IMR-90 (cell line): Measurements from ENCODE around the gene CIAO3. TPM values are rescaled to one million over a fixed set of nuclear protein-coding genes. Genes with fewer than 3 reads are reported as not detected.

Experiments used
- ATAC-seq: fragments of 200-7000 bp; cut with Tn5 transposase; 2 replicates; pipeline ENCODE4 v1.9.1; 2020; ENCODE audit warnings: low read depth, mild to moderate bottlenecking, moderate library complexity
- BruUV-seq: library from RNA; stranded (reverse); fragments of 400-500 nt; replicated peaks from 2 replicates; lab custom pipeline; 2021; lab: Mats Ljungman, UMichigan
- CTCF ChIA-PET: fragments of 300-600 bp; formaldehyde crosslinking; extraction: SDS; loops from one replicate; lab custom pipeline; 2021; ENCODE audit warnings: antibody characterized with exemption; lab: Yijun Ruan, JAX
- POLR2A ChIA-PET: fragments of 300-600 bp; sonication (Branson Sonifier 250); formaldehyde crosslinking; loops from one replicate; lab custom pipeline; 2022; ENCODE audit warnings: antibody characterized with exemption; ENCODE audit not compliant: unreplicated experiment; lab: Charles Lee
- DNase-seq: peaks from one replicate; pipeline ENCODE4 v3.0.0; 2013
- H2AFZ ChIP-seq: replicated peaks from 2 replicates; pipeline ENCODE3; 2013; ENCODE audit warnings: low read length, mild to moderate bottlenecking; ENCODE audit not compliant: poor library complexity
- H2AK5ac ChIP-seq: 2 replicates; pipeline ENCODE4 v1.6.1; 2013; ENCODE audit warnings: low read depth, low read length, inconsistent platforms
- H2AK9ac ChIP-seq: replicated peaks from 2 replicates; pipeline ENCODE3; 2013; ENCODE audit warnings: mild to moderate bottlenecking, low read depth, low read length, moderate library complexity; ENCODE audit not compliant: poor library complexity
- H2BK120ac ChIP-seq: 2 replicates; pipeline ENCODE4 v1.6.1; 2013; ENCODE audit warnings: low read depth, low read length, inconsistent platforms
- H2BK15ac ChIP-seq: 3 replicates; pipeline ENCODE4 v1.6.1; 2013; ENCODE audit warnings: low read depth, low read length, inconsistent platforms
- H2BK20ac ChIP-seq: 2 replicates; pipeline ENCODE4 v1.6.1; 2013; ENCODE audit warnings: low read depth, mild to moderate bottlenecking, inconsistent platforms, low read length, moderate library complexity
- H2BK5ac ChIP-seq: 2 replicates; pipeline ENCODE4 v1.6.1; 2013; ENCODE audit warnings: mild to moderate bottlenecking, low read depth, low read length, inconsistent platforms; ENCODE audit not compliant: poor library complexity, severe bottlenecking
- H3K14ac ChIP-seq: replicated peaks from 2 replicates; pipeline ENCODE4 v1.6.1; 2013; ENCODE audit warnings: low read depth, low read length, inconsistent platforms
- H3K18ac ChIP-seq: 2 replicates; pipeline ENCODE4 v1.6.1; 2013; ENCODE audit warnings: low read depth, low read length, control low read depth
- H3K23ac ChIP-seq: 2 replicates; pipeline ENCODE4 v1.6.1; 2013; ENCODE audit warnings: low read depth, low read length, inconsistent platforms
- H3K27ac ChIP-seq: 2 replicates; pipeline ENCODE4 v1.5.1; 2013; ENCODE audit warnings: mild to moderate bottlenecking, control low read depth, low read length; ENCODE audit not compliant: insufficient read depth
- H3K27me3 ChIP-seq: 2 replicates; pipeline ENCODE4 v1.6.1; 2013; ENCODE audit warnings: low read length; ENCODE audit not compliant: control insufficient read depth, insufficient read depth
- H3K36me3 ChIP-seq: 2 replicates; pipeline ENCODE4 v1.6.1; 2013; ENCODE audit warnings: low read length, mixed read lengths; ENCODE audit not compliant: control insufficient read depth, insufficient read depth
- H3K4ac ChIP-seq: 2 replicates; pipeline ENCODE4 v1.6.1; 2013; ENCODE audit warnings: low read depth, low read length, inconsistent platforms
- H3K4me1 ChIP-seq: 2 replicates; pipeline ENCODE4 v1.6.1; 2013; ENCODE audit warnings: low read length, mixed read lengths; ENCODE audit not compliant: control insufficient read depth, insufficient read depth
- H3K4me2 ChIP-seq: 2 replicates; pipeline ENCODE4 v1.6.1; 2013; ENCODE audit warnings: low read depth, mild to moderate bottlenecking, control low read depth, low read length, moderate library complexity
- H3K4me3 ChIP-seq: 2 replicates; pipeline ENCODE4 v1.5.1; 2013; ENCODE audit warnings: low read depth, mild to moderate bottlenecking, control low read depth, low read length, moderate library complexity; ENCODE audit not compliant: insufficient read depth
- H3K56ac ChIP-seq: 2 replicates; pipeline ENCODE4 v1.6.1; 2013; ENCODE audit warnings: low read length, inconsistent platforms; ENCODE audit not compliant: insufficient read depth; ENCODE audit errors: extremely low read depth
- H3K79me1 ChIP-seq, 2 experiments: 2 replicates each; pipeline ENCODE4 v1.6.1; 2013; ENCODE audit warnings: low read length in 2 of 2, inconsistent platforms in 1 of 2, low read depth in 1 of 2
- H3K9ac ChIP-seq: 2 replicates; pipeline ENCODE4 v1.6.1; 2013; ENCODE audit warnings: low read depth, low read length, control low read depth
- H3K9me1 ChIP-seq: 2 replicates; pipeline ENCODE4 v1.6.1; 2013; ENCODE audit warnings: low read length, inconsistent platforms; ENCODE audit not compliant: insufficient read depth
- H3K9me3 ChIP-seq: 2 replicates; pipeline ENCODE4 v1.6.1; 2013; ENCODE audit warnings: low read length; ENCODE audit not compliant: control insufficient read depth, insufficient read depth
- H4K20me1 ChIP-seq: 2 replicates; pipeline ENCODE4 v1.6.1; 2013; ENCODE audit warnings: low read length, inconsistent platforms; ENCODE audit not compliant: insufficient read depth
- H4K5ac ChIP-seq: 2 replicates; pipeline ENCODE4 v1.6.1; 2013; ENCODE audit warnings: mild to moderate bottlenecking, low read depth, low read length, control low read depth
- H4K8ac ChIP-seq, 2 experiments: 2 replicates each; pipeline ENCODE4 v1.6.1; 2013; ENCODE audit warnings: low read depth in 2 of 2, low read length in 2 of 2, control low read depth in 1 of 2, inconsistent platforms in 1 of 2
- H4K91ac ChIP-seq: 2 replicates; pipeline ENCODE4 v1.6.1; 2013; ENCODE audit warnings: low read depth, low read length, inconsistent platforms; ENCODE audit not compliant: insufficient read depth
- BHLHE40 ChIP-seq: fragments of 150-350 bp; IDR thresholded peaks from 2 replicates; pipeline ENCODE4 v1.6.1; 2016; ENCODE audit warnings: mild to moderate bottlenecking, low read depth, low read length
- MAZ ChIP-seq: IDR thresholded peaks from 2 replicates; pipeline ENCODE4 v1.6.1; 2012; ENCODE audit warnings: low read depth, mild to moderate bottlenecking, low read length, improper control_type of control experiment, moderate library complexity, borderline replicate concordance
- MXI1 ChIP-seq: IDR thresholded peaks from 2 replicates; pipeline ENCODE4 v1.6.1; 2012; ENCODE audit warnings: low read depth, mild to moderate bottlenecking, low read length, moderate library complexity, borderline replicate concordance
- POLR2A ChIP-seq: IDR thresholded peaks from 2 replicates; pipeline ENCODE4 v1.6.1; 2012; ENCODE audit warnings: mild to moderate bottlenecking, low read depth, low read length
- RCOR1 ChIP-seq: IDR thresholded peaks from 2 replicates; pipeline ENCODE4 v1.6.1; 2012; ENCODE audit warnings: mild to moderate bottlenecking, low read length, improper control_type of control experiment; ENCODE audit not compliant: insufficient replicate concordance
- WGBS, 2 experiments: methylation state at CpG; one replicate each; pipeline versions ENCODE4 v1.1.5 to v1.1.7; 2013; ENCODE audit warnings: missing lambda C conversion rate in 2 of 2; ENCODE audit not compliant: insufficient read length in 1 of 2; ENCODE audit errors: extremely low coverage in 2 of 2; 5-methylcytosine and 5-hydroxymethylcytosine counted together
- dilution Hi-C: fragments of 300-500 bp; cut with HindIII; formaldehyde crosslinking; loops from one replicate; pipeline ENCODE4 v1.14.3; 2018; ENCODE audit warnings: low sequenced_read_pairs; ENCODE audit not compliant: unreplicated experiment
- in situ Hi-C: fragments of 300-500 bp; cut with MboI; formaldehyde crosslinking; loops from 3 replicates; pipeline ENCODE4 v1.14.3; 2019; ENCODE audit warnings: low sequenced_read_pairs, inconsistent platforms, mixed read lengths
- intact Hi-C: fragments of 100-400 bp; cut with micrococcal nuclease; formaldehyde crosslinking; loops from 2 replicates; pipeline ENCODE4 v1.10.0; 2022
- microRNA-seq, 2 experiments: library from miRNA; stranded (forward) in 1 of 2; unstranded in 1 of 2; fragments of 10-50 nt in 1 of 2; fragments of <30 nt in 1 of 2; gene quantifications in 1 of 2; microRNA quantifications in 1 of 2; one replicate each; pipeline versions ENCODE3 to v1.1.0; 2013 to 2020; ENCODE audit not compliant: insufficient read depth in 1 of 2, insufficient read length in 1 of 2, unreplicated experiment in 1 of 2
- polyA plus RNA-seq, 3 experiments: library from polyadenylated mRNA; depleted of rRNA; stranded (reverse); fragments of >200 nt; gene quantifications; 2 replicates each; pipeline ENCODE4 v1.2.3, GENCODE V29; 2012; ENCODE audit warnings: low replicate concordance in 1 of 3
- small RNA-seq, 5 experiments: library from RNA; depleted of rRNA; stranded (forward); fragments of <200 nt; gene quantifications; one replicate each; pipeline ENCODE3, GENCODE V24; 2012
- total RNA-seq: library from RNA; depleted of rRNA; stranded (reverse); fragments of >200 nt; gene quantifications from 2 replicates; pipeline ENCODE4 v1.2.3, GENCODE V29; 2012; rRNA removed

The CIAO3 gene
- total and polyA plus RNA-seq, 2 of the 4 experiments (the other 2 are of a cell fraction), result 17.0 to 20.2 TPM

- Histone ChIP-seq H2AFZ (peak within 1 kb of the TSS; percentile 99), H3K79me1 (peaks cover 9 to 44% of the 10 kb centered on the region in 2 experiments; a peak in 3 of 4 replicates)
Measured at GRCh38 chr16:679814-680624, 60.8 kb downstream of the CIAO3 start, which contains the start of gene STUB1. STUB1 (plus strand) TSS chr16:680410; CDS start chr16:680526, 116 bp downstream.

More at GRCh38 chr16:679814-680624, 60.8 kb downstream of the CIAO3 start, which contains the start of gene STUB1:
- peak within 1 kb of the TSS; percentile 80 for H2AK5ac ChIP-seq
- H3K9ac ChIP-seq, result peak within 1 kb of the TSS; percentile 80
- peak within 1 kb of the TSS; percentile 35; the same call in 1 of the 2 replicates for H2BK120ac ChIP-seq
- peaks cover 15% of the 10 kb centered on the region for H3K9me1 ChIP-seq
- in situ Hi-C loops, result no loop called here
- dilution Hi-C loops, result no loop called here
- peak within 1 kb of the TSS; percentile 88 for H3K27ac ChIP-seq
- peak within 1 kb of the TSS; percentile 98 for H3K4me2 ChIP-seq
- 0% methylated on average over 31 of the region's 91 CpGs; no CpG with 5 or more reads in 1 of the 2 experiments for WGBS, 2 experiments
- peak within 1 kb of the TSS; percentile 83 for H3K4ac ChIP-seq
- H3K18ac ChIP-seq, result peak within 1 kb of the TSS; percentile 73
- peak within 1 kb of the TSS; percentile 76 for H3K14ac ChIP-seq
- no peaks in the 10 kb centered on the region for H3K27me3 ChIP-seq
- peak within 1 kb of the TSS; percentile 96 for H3K4me3 ChIP-seq
- TF ChIP-seq POLR2A (peak; percentile 39), MXI1 (peak; percentile 46; the same call in 1 of the 2 replicates), MAZ (peak; percentile 85), RCOR1 (no peak), BHLHE40 (peak; percentile 60)
- no peak within 1 kb of the TSS for H2BK20ac ChIP-seq
- peak within 1 kb of the TSS; percentile 75 for H3K23ac ChIP-seq
- DNase-seq, result peak; percentile 80
- H4K20me1 ChIP-seq, result peaks cover 35% of the 10 kb centered on the region
- BruUV-seq, result no TSS peak
- peak within 1 kb of the TSS; percentile 86 to 100 for H4K8ac ChIP-seq
- no peak within 1 kb of the TSS for H3K56ac ChIP-seq
- ChIA-PET CTCF (no interaction called here), POLR2A (no interaction called here)
- peak; percentile 74 for ATAC-seq
- peak within 1 kb of the TSS; percentile 81 for H2BK5ac ChIP-seq
- H3K4me1 ChIP-seq, result peaks cover 26% of the 10 kb centered on the region
- H4K91ac ChIP-seq, result peak within 1 kb of the TSS; percentile 74
- peak within 1 kb of the TSS; percentile 98 for H2AK9ac ChIP-seq
- no peaks in the 10 kb centered on the region for H3K9me3 ChIP-seq
- H3K36me3 ChIP-seq, result peaks cover 22% of the 10 kb centered on the region
- peak within 1 kb of the TSS; percentile 86 for H4K5ac ChIP-seq
- intact Hi-C loops, result no loop called here
- H2BK15ac ChIP-seq, result no peak within 1 kb of the TSS; the same call in 2 of the 3 replicates

Small RNA genes within 50 kb of the gene (microRNA-seq; reads per million reads assigned to microRNA genes)
- gene MIR662, result 0 reads per million in 2 experiments

Small RNA genes within 50 kb of the gene (small RNA-seq; reads per million reads assigned to genes)
- gene MIR662, result 0 reads per million in 5 experiments

Other genes with a start within 250 kb of the CIAO3 start
- 9.3 and 11.4 TPM in 2 replicates for gene CAPN15, start 213.3 kb downstream of the CIAO3 start, total RNA-seq
- 24.3 and 36.0 TPM in 2 replicates for gene CAPN15, start 213.3 kb downstream of the CIAO3 start, polyA plus RNA-seq (2012; rRNA removed)
- gene PRR35, start 180.6 kb downstream of the CIAO3 start, total RNA-seq, result not detected in 2 replicates
- gene PRR35, start 180.6 kb downstream of the CIAO3 start, polyA plus RNA-seq (2012; rRNA removed), result not detected in 2 replicates
- gene NHLRC4, start 174.0 kb downstream of the CIAO3 start, total RNA-seq, result 0.56 and 0.72 TPM in 2 replicates
- 0.65 and 0.84 TPM in 2 replicates for gene NHLRC4, start 174.0 kb downstream of the CIAO3 start, polyA plus RNA-seq (2012; rRNA removed)
- 5.9 and 7.2 TPM in 2 replicates for gene PIGQ, start 171.0 kb downstream of the CIAO3 start, total RNA-seq
- gene PIGQ, start 171.0 kb downstream of the CIAO3 start, polyA plus RNA-seq (2012; rRNA removed), result 36.8 and 40.5 TPM in 2 replicates
- gene RAB40C, start 150.9 kb downstream of the CIAO3 start, total RNA-seq, result 6.8 and 6.9 TPM in 2 replicates
- 13.7 and 15.3 TPM in 2 replicates for gene RAB40C, start 150.9 kb downstream of the CIAO3 start, polyA plus RNA-seq (2012; rRNA removed)
- not detected in 2 replicates for gene WFIKKN1, start 110.0 kb downstream of the CIAO3 start, total RNA-seq
- gene WFIKKN1, start 110.0 kb downstream of the CIAO3 start, polyA plus RNA-seq (2012; rRNA removed), result 0.10 and 0.23 TPM in 2 replicates
- gene METTL26, start 104.7 kb downstream of the CIAO3 start, total RNA-seq, result 40.8 and 46.8 TPM in 2 replicates
- gene METTL26, start 104.7 kb downstream of the CIAO3 start, polyA plus RNA-seq (2012; rRNA removed), result 128 and 184 TPM in 2 replicates
- gene MCRIP2, start 99.2 kb downstream of the CIAO3 start, total RNA-seq, result 6.3 and 8.6 TPM in 2 replicates
- gene MCRIP2, start 99.2 kb downstream of the CIAO3 start, polyA plus RNA-seq (2012; rRNA removed), result 19.6 and 27.9 TPM in 2 replicates
- gene WDR90, start 91.6 kb downstream of the CIAO3 start, total RNA-seq, result 1.4 and 1.7 TPM in 2 replicates
- gene WDR90, start 91.6 kb downstream of the CIAO3 start, polyA plus RNA-seq (2012; rRNA removed), result 18.7 and 21.7 TPM in 2 replicates
- 20.0 and 20.3 TPM in 2 replicates for gene RHOT2, start 72.9 kb downstream of the CIAO3 start, total RNA-seq
- 181 and 228 TPM in 2 replicates for gene RHOT2, start 72.9 kb downstream of the CIAO3 start, polyA plus RNA-seq (2012; rRNA removed)
- gene RHBDL1, start 65.3 kb downstream of the CIAO3 start, total RNA-seq, result 0.72 and 0.83 TPM in 2 replicates
- 4.1 and 4.8 TPM in 2 replicates for gene RHBDL1, start 65.3 kb downstream of the CIAO3 start, polyA plus RNA-seq (2012; rRNA removed)
- gene STUB1, start 60.6 kb downstream of the CIAO3 start, total RNA-seq, result 162 and 183 TPM in 2 replicates
- gene STUB1, start 60.6 kb downstream of the CIAO3 start, polyA plus RNA-seq (2012; rRNA removed), result 186 and 195 TPM in 2 replicates
- gene JMJD8, start 56.7 kb downstream of the CIAO3 start, total RNA-seq, result 17.2 and 17.7 TPM in 2 replicates
- gene JMJD8, start 56.7 kb downstream of the CIAO3 start, polyA plus RNA-seq (2012; rRNA removed), result 62.5 and 72.2 TPM in 2 replicates
- 0.72 and 1.1 TPM in 2 replicates for gene WDR24, start 50.6 kb downstream of the CIAO3 start, total RNA-seq
- 8.7 and 10.8 TPM in 2 replicates for gene WDR24, start 50.6 kb downstream of the CIAO3 start, polyA plus RNA-seq (2012; rRNA removed)
- gene FBXL16, start 35.2 kb downstream of the CIAO3 start, total RNA-seq, result 0.18 and 0.56 TPM in 2 replicates
- 2.2 and 3.0 TPM in 2 replicates for gene FBXL16, start 35.2 kb downstream of the CIAO3 start, polyA plus RNA-seq (2012; rRNA removed)
- 6.1 and 8.6 TPM in 2 replicates for gene METRN, start 25.9 kb downstream of the CIAO3 start, total RNA-seq
- 48.2 and 91.1 TPM in 2 replicates for gene METRN, start 25.9 kb downstream of the CIAO3 start, polyA plus RNA-seq (2012; rRNA removed)
- 7.3 and 7.5 TPM in 2 replicates for gene ANTKMT, start 19.9 kb downstream of the CIAO3 start, total RNA-seq
- gene ANTKMT, start 19.9 kb downstream of the CIAO3 start, polyA plus RNA-seq (2012; rRNA removed), result 16.2 and 25.7 TPM in 2 replicates
- gene CCDC78, start 14.6 kb downstream of the CIAO3 start, total RNA-seq, result 0.54 and 0.56 TPM in 2 replicates
- gene CCDC78, start 14.6 kb downstream of the CIAO3 start, polyA plus RNA-seq (2012; rRNA removed), result 4.6 and 5.5 TPM in 2 replicates
- gene HAGHL, start 13.9 kb downstream of the CIAO3 start, total RNA-seq, result 3.0 and 3.1 TPM in 2 replicates
- 12.5 and 17.5 TPM in 2 replicates for gene HAGHL, start 13.9 kb downstream of the CIAO3 start, polyA plus RNA-seq (2012; rRNA removed)
- gene MSLN, start 19.7 kb upstream of the CIAO3 start, total RNA-seq, result not detected in 2 replicates
- 0.14 and 0.22 TPM in 2 replicates for gene MSLN, start 19.7 kb upstream of the CIAO3 start, polyA plus RNA-seq (2012; rRNA removed)
- 11.7 and 13.1 TPM in 2 replicates for gene RPUSD1, start 47.4 kb upstream of the CIAO3 start, total RNA-seq
- 32.3 and 43.3 TPM in 2 replicates for gene RPUSD1, start 47.4 kb upstream of the CIAO3 start, polyA plus RNA-seq (2012; rRNA removed)
- gene CHTF18, start 47.6 kb upstream of the CIAO3 start, total RNA-seq, result 3.1 and 3.2 TPM in 2 replicates
- 21.4 and 28.1 TPM in 2 replicates for gene CHTF18, start 47.6 kb upstream of the CIAO3 start, polyA plus RNA-seq (2012; rRNA removed)
- not detected in 2 replicates for gene GNG13, start 59.7 kb upstream of the CIAO3 start, total RNA-seq
- gene GNG13, start 59.7 kb upstream of the CIAO3 start, polyA plus RNA-seq (2012; rRNA removed), result not detected in 2 replicates
- gene LMF1, start 230.0 kb upstream of the CIAO3 start, total RNA-seq, result 6.7 and 13.1 TPM in 2 replicates
- gene LMF1, start 230.0 kb upstream of the CIAO3 start, polyA plus RNA-seq (2012; rRNA removed), result 7.7 and 11.0 TPM in 2 replicates
- gene SOX8, start 240.8 kb upstream of the CIAO3 start, total RNA-seq, result under 0.01 TPM in 2 replicates
- gene SOX8, start 240.8 kb upstream of the CIAO3 start, polyA plus RNA-seq (2012; rRNA removed), result 0.26 and 0.27 TPM in 2 replicates